Superior temporal gyrus (tissue), 1 donor: ENCODE data around the gene CEP170B.
"Not testable (repeated sequence)": the region's sequence is repeated elsewhere in the genome, so short reads cannot be mapped to it uniquely, and the experiment has no call there.

Experiments used
- DNase-seq: peaks from one replicate; pipeline ENCODE4 v3.0.0-alpha.2; 2016; ENCODE audit errors: extremely low spot score

The CEP170B gene

DNA sequence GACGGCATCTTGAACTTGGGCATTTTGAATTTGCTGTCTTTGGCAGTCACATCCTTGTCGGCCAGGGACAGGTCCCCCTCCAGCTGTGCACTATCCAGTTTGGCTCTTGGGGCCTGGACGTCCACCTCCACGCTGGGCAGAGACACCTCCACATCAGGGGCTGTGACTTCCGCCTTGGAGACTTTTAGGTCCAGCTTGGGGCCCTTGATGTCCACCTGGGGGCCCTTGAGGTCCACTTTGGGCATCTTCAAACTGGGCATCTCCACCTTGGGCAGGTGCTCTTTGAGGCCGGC, 78.9 kb downstream of the CEP170B start:
- not testable (repeated sequence) for DNase-seq

DNA sequence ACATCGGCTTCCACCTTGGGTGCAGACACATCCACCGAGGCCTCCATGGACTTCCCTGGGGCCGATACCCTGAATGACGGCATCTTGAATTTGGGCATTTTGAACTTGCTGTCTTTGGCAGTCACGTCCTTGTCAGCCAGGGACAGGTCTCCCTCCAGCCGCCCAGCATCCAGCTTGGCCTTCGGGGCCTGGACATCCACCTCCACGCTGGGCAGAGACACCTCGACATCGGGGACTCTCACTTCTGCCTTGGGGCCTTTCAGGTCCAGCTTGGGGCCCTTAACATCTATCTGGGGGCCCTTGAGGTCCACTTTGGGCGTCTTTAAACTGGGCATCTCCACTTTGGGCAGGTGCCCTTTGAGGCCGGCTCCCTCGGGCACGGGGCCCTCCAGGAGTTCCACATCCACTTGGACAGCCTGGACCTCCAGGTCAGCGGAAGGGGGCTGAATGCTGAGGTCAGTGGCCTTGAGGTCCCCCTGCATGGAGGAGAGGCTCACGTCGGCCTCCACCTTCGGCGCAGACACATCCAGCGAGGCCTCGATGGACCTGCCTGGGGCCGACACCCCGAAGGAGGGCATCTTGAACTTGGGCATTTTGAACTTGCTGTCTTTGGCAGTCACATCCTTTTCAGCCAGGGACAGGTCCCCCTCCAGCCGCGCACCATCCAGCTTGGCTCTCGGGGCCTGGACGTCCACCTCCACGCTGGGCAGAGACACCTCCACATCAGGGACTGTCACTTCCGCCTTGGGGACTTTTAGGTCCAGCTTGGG, 79.6 kb downstream of the CEP170B start:
- not testable (repeated sequence) for DNase-seq

DNA sequence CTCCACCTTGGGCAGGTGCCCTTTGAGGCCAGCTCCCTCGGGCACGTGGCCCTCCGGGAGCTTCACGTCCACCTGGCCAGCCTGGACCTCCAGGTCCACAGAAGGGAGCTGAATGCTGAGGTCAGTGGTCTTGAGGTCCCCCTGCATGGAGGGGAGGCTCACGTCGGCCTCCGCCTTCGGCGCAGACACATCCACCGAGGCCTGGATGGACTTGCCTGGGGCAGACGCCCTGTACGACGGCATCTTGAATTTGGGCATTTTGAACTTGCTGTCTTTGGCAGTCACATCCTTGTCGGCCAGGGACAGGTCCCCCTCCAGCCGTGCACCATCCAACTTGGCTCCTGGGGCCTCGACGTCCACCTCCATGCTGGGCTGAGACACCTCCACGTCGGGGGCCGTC, 80.2 kb downstream of the CEP170B start:
- not testable (repeated sequence) for DNase-seq
